Endometrial microvascular endothelial cells (primary cell): Measurements from ENCODE around the gene KRT81. TPM values are rescaled to one million over a fixed set of nuclear protein-coding genes. Genes with fewer than 3 reads are reported as not detected.
"Not testable (repeated sequence)": the region's sequence is repeated elsewhere in the genome, so short reads cannot be mapped to it uniquely, and the experiment has no call there.

Experiments used
- in situ Hi-C: cut with HindIII; loops from 2 replicates; pipeline ENCODE4 v1.10.0; 2017; ENCODE audit warnings: low sequenced_read_pairs, low pct_unique_long_range_greater_than_20kb; ENCODE audit errors: inconsistent ontology term
- total RNA-seq: library from RNA; depleted of rRNA; stranded (reverse); fragments of >200 nt; gene quantifications from one replicate; pipeline ENCODE4 v1.2.3, GENCODE V29; 2015; ENCODE audit errors: inconsistent ontology term

Gene KRT81
- total RNA-seq, 1 donor from 2014 or later, result not detected

DNA sequence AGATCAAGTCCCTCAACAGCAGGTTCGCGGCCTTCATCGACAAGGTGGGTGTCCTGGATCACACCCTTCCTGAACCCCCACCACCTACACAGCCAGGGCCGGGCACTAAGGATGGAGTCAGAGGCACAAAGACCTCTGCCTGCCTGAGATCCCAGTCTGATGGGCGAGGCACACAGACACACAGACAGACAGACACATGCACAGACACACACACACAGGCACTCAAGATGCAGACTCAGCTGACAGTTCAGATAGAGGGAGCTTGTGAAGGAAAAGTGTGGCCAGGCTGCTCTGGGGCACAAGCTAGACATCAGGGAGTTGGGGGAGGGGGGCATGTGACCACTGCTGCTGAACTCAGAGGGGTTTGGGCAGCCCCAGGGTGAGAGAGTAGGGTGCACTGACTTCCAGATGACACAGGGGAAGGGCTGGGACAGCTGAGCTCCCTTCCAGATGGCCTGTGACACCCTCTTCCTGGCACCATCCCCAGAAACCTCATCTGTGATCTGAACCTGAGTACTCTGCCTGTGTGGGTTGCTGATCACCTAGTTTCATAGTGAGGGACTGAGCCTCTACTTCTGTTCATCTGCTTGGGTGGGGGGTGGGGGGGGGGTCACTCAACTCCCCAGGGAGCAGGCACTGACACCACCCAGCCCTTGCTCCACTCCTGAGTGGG lies 11.0 kb upstream of the KRT81 start:
- in situ Hi-C loops, result not testable (repeated sequence)

DNA sequence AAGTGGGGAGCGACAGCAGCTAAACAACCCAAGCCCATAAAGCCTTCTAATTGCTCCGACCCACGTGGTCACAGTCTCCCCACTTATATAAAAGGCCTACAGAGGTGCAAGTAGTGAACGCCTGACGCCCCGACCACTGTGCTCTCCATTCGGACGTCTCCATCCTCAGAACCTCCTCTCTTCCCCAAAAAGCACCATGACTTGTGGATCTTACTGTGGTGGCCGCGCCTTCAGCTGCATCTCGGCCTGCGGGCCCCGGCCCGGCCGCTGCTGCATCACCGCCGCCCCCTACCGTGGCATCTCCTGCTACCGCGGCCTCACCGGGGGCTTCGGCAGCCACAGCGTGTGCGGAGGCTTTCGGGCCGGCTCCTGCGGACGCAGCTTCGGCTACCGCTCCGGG lies 10.4 kb upstream of the KRT81 start:
- in situ Hi-C loops, result not testable (repeated sequence)

DNA sequence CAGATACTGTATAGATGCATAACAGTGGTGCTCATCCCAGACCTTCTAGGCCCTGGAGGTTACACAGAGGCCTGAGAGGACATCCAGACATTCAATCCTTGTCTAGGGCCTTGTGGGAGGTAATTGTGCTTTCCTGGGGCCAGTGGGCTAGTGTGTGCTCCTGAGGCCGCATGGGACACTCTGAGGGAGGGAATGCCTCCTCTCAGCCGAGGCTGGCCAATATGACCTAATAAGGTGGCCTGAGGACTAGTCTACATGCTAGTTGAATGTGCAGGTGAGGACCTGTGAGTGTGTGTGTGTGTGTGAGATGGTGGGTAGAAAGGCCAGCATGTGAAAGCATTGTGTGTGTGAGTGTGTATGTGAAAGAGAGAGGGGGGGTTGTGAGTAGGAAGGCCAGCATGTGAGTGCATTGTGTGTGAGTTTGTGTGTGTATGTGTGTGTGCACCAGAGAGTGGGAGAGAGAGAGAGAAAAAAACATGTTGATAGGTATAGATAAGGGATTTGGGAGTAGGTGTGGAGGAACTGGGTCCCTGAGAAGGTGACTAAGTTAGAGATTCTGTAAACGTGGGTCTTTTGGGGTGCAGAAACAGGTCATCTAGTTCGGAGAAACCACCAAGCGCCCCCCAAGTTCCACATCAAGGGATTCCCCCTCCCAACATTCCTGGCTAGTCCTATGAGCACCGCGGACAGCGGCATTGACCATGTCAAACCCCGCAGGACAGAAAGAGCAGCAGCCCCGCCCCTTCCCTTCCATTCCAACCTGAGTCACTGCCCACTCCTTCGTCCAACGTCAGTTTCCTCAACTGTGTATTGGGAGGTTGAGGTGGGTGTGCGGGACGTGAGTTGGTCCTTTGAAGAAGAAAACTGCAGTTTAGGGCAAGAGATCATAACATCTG lies 9.7 kb upstream of the KRT81 start:
- in situ Hi-C loops, result no loop called here

DNA sequence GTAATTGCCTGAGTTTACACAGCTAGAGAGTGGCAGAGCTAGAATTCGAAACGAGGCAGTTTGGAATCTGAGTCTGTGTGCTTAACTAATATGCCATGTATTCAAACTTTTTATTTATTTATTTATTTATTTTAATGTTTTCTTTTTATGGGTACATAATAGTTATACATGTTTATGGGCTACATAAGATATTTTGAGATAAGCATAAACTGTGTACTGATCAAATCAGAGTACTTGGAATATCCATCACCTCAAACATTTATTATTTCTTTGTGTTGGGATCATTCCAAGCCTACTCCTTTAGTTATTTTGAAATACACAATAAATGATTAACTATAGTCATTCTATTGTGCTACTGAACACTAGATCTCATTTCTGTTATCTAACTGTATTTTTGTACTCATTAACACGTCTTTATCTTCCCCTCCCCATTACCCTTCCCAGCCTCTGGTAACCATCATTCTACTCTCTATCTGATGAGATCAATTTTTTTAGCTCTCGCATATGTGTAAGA lies 7.4 kb upstream of the KRT81 start:
- in situ Hi-C loops, result no loop called here

DNA sequence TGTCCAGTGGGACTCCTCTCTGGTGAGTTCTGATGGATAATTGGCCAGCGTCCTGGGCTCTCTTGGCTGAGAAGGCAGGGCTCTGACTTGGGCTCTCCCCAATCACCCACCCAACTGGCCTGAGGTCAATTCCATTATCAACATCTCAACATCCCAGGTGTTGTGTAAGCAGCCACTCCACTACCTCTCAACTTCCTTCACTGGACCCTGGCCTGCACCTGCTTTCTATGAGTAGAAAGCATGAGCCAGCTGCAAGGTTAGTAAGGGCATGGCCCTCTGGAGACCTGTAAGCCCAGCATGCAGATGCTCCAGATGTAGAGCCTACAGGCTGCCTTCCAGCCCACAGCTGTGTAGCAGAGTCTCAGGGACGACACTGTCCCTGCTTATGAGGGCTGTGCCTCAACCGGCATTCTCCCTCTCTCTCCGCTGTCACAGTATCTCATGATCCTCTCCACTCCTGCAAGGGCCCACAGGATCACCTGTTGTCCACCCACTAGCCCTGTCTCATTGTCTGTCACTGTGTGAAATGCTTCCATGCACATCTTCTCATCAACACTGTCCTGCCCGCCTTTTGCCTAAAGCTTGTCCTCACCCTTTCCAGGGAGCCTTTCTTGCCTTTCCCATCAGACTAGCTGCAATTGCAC lies 5.4 kb upstream of the KRT81 start:
- in situ Hi-C loops, result no loop called here

DNA sequence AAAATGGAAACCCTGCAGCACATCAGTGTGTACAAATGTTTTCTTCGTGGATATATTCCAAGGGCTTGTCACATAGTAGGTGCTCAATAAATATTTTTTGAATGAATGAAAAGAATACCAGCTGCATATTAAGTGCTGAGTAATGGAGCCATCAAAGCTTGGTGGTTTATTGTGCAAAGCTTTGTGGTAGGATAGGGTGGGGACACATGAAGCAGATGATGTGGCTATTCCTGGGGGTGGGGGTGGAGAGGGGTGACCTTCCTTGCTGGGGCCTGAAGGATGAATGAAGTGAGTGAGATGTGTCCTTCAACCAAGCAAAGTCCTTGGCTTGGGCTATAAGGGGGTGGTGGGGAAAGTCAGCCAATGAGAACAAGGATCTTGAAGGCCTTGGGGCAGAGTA lies 4.3 kb upstream of the KRT81 start:
- in situ Hi-C loops, result no loop called here

DNA sequence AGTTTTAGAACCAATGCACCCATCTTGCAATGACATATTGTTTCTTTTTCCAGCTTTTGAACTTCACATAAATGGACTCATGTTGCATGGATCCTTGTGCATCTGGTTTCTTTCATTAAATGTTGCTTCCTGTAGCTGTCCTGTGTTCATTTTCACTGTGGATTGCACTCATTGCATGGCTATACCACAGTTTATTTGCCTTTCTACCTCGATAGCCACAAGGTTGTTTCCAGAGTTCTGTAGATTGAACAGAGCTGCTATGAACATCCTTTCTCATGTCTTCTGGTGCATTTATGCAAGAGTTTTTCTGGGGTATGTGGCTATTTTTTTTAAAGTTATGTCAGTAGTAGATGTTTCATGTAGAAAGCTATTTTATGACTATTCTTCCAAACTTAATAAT lies 3.5 kb upstream of the KRT81 start:
- in situ Hi-C loops, result no loop called here

DNA sequence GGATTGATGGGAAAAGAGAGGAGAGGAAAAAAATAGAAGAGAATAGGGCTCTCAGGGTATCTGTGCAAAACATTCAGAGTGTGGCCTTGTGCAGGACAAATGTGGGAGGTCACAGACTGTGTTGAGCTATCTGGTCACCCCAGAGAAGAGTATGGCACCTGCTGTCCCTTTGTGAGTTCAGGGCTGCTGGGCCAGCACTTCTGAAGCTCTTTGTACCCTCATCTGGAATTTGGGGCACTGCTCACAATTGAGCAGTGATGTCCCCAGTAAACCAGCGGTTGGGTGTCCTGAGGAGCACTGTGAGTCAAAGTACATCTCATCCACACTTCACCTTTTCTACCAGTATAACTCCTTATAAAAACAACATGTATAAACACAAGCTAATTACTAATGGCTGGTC lies 2.6 kb upstream of the KRT81 start:
- in situ Hi-C loops, result no loop called here

DNA sequence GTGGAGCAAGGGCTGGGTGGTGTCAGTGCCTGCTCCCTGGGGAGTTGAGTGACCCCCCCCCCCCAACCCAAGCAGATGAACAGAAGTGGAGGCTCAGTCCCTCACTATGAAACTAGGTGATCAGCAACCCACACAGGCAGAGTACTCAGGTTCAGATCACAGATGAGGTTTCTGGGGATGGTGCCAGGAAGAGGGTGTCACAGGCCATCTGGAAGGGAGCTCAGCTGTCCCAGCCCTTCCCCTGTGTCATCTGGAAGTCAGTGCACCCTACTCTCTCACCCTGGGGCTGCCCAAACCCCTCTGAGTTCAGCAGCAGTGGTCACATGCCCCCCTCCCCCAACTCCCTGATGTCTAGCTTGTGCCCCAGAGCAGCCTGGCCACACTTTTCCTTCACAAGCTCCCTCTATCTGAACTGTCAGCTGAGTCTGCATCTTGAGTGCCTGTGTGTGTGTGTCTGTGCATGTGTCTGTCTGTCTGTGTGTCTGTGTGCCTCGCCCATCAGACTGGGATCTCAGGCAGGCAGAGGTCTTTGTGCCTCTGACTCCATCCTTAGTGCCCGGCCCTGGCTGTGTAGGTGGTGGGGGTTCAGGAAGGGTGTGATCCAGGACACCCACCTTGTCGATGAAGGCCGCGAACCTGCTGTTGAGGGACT lies 725 bp downstream of the KRT81 start:
- in situ Hi-C loops, result not testable (repeated sequence)

DNA sequence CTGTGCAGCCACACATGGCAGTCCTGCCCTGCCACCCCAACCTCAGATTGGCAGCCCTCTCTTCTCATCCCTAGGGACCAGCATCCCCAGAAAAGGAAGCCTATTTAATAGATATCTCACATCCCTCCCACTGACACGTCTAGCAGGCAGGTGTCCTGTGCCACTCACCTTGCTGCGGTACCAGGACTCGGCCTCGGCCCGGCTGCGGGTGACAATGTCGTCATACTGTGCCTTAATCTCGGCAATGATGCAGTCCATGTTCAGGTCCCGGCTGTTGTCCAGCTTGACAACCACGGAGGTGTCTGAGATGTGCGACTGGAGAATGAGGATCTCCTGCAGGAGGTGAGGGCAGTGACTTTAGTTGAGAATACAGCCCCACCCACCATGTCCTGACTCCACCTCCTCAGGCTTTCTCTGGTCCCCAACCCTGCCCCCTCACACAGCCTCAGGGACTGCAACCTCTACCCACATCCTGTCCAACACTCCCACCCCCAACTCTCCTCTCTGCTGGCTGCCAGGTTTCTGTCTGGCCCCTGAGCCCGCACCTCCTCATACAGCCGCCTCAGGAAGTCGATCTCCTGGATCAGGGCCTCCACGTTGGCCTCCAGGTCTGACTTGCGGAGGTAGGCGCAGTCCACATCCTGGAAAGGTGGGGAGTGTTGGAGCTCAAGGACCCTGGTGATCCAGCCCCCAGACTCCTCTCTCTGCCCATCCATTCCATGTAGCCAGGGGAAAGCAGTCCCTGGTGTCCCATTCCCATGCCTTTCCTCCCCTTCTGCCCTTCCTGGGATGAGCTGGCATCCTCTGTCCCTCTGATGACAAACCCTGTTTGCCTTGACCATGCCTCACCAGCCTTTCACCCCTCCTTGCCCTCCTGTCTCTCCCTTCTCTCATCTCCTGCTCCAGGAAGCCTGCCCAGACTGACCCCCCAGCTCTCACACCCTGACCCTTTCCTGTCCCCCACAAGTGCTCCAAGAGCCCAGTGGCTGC lies 3.2 kb downstream of the KRT81 start:
- in situ Hi-C loops, result loop anchor here (10.0 kb wide), 1 partner anchor 73 kb away; no protein-coding TSS in a partner anchor

DNA sequence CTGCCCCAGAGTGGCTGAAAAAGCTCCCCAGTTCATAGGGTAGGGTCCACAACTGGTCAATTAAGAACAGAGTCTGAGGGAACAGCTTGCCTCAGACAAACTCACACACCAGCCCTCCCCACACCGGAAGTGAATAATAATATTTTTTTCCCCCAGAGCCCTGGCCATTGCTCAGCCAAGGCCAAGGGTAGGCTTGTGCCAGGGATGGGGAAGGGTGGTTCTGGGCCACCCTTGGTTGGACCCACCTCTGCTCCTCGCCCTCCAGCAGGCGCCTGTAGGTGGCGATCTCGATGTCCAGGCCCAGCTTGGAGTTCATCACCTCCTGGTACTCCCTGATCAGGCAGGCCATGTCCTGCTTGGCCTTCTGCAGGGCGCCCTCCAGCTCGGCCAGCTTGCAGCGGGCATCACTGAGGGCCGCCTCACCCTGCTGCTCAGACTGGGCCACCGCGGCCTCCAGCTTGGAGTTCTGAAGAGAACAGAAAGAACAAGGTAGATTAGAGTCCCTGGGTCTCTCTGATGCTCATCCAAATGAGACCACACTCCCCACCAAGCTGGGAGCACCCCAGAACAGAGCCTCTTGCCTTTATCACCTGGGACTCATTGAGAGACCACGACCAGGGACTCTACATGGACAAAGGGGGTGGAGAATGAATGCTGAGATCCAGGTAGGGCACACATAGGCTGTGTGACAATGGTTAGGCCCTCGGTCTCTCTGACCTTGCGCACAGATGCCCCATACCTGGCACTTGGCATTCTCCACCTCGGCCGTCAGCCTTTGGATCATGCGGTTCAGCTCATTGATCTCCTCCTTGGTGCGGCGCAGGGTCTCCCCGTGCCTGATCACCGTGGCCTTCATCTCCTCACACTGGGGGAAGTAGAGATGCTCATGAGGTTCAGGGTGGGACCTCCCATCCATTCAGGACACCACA lies 4.2 kb downstream of the KRT81 start:
- in situ Hi-C loops, result loop anchor here (10.0 kb wide), 1 partner anchor 72 kb away; no protein-coding TSS in a partner anchor

DNA sequence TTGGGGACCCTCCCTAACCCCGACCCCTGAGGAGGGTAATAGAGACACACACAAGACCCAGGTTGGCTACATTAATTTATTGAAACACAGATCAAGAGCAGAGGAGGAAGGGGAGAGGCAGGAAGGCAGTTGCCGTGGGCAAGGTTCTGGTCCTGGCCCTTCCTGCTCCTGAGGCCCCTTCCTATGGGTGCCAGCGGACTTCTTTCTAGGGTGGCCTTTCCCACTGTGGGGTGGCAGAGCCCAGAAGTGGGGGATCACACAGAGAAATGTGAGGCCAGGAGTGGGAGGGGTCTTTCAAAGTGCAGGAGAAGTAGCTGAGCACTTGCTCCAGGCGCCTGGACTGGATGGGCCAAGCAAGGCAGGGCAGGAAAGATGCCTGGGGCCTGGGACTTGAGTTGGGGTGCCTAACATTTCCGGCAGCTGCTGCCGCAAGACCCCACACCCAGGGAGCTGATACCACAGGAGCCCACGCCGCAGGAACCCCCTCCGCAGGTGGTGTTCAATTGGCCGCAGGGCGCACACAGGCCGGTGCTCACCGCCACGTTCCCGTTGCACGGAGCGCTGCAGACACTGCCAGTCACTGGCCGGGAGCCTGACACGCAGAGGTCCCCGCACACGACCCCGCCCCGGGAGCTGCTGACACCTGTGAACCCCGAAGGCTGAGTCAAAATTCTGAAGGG lies 5.3 kb downstream of the KRT81 start:
- in situ Hi-C loops, result loop anchor here (10.0 kb wide), 1 partner anchor 71 kb away; no protein-coding TSS in a partner anchor

DNA sequence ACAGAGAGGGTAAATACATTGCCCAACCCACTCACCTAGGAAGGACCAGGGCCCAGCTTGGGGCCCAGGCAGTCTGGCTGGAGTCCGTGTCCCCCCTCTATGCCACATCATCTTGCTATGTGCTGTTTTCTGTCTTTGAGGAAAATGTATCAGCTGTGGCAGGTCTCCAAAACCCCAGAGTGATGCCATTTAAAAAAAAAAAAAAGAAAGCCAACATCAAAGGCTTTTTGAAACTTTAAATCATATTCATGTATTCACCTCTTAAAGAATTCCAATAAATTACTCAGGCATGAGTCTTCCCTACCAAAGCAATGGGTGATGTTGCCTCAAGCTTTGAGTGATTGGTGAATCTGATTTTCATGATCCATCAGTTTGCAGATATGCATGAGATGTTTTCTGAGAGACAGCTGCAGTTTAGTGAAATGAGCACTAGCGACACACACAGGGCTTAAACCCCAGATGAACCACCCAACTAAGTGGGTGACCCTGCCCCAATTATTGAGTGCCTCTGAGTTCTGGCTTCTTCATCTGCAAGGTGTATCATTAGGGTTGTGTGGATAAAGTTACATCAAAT lies 6.1 kb downstream of the KRT81 start:
- in situ Hi-C loops, result loop anchor here (10.0 kb wide), 1 partner anchor 70 kb away; no protein-coding TSS in a partner anchor

DNA sequence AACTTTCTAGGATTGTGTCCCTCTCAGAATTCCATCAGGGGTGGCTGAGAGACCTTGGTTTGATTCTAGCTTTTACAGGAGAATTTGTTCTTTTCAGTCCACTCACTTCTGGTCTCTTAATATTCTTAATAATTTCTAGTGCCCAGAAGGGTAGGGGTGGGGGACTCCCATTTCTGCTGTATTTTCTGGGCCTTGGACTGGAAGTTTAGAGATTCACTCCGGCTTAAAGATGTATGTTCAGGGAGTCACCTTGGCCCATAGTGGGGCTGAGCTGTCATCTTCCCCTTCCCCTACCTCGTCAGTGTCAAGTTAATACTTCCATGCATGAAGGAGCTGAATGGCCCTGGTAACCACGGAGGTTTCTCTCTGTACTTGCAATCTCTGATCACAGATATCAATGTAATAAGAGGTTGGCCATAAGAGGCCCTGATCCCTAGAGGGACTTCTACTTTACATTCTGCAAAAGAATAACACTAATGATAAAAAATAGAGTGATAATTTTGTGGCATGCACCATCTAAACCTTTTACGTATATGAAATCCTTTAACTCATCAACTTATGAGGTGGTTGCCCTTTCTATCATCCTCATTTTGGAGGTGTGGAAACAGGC lies 6.7 kb downstream of the KRT81 start:
- in situ Hi-C loops, result loop anchor here (10.0 kb wide), 1 partner anchor 70 kb away; no protein-coding TSS in a partner anchor

DNA sequence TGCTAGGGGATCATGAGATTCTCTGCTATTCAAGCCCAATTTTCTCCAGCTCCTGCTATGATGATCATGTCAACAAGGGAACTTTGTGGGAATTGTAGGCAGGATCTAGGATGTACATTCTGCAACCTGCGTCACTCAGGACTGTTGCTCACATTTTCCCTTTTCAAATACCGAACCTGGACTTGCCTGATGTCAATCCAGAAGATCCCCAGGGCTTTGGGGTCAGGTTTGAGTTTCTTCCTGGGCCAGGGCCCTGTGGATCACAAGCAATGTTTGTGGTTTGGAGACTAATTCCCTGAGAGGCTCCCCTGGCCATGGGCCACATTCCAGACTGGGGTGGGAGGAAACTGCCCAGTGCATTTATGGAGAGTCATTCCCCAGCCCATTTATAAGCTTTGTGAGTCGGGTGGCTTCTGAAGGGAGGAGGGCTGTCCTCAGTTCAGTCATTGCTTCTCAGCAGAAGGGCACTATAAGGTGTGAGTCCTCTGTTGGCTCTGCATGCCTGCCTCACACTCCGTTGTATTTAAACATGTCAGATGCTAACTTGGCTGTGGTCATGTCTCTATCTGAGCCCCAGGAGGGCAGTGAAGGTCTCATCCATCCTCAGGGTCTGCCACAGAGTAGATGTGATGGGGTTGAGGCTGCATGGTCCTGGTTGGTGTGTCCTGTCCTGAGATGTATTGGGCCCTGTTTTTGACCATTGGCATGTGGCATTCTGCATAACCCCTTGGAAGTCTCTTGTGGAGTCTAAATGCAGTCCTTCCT lies 10.4 kb downstream of the KRT81 start:
- in situ Hi-C loops, result loop anchor here (10.0 kb wide), 1 partner anchor 66 kb away; no protein-coding TSS in a partner anchor
